ENCODE data around the gene EXOC4.

DNA sequence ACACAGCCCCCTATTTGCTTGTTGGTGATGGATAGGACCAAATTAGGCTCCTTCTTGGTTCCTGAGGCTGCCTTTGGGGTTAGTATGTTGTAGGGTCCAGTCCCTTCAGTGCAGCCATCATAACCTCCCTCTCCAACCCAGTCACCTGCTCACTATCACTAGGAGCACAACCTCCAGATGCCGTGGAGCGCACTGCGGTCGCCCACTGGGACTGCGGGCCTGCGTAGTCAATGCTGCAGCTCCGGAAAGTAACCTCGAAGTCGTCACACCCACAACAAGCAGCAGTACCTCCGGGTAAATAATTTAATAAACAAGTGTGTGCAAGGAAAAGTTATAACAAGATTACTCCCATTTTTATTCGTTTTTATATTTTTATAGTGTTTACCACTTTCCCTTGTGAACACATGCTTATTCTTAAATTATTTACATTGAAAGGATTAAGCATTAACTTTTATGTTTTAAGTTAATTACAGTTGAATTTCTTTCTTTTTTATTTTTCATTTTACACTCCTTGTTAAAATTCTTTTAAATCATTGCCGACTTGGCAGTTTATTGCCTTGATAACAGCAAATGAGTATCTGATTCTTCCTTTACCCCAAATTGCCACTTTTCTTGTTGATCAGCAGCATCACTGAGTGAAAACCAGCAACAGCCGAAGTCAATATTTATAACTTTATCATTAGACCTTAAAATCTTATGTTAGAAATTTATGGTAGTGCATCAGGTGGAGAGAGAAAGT, 474.8 kb downstream of the EXOC4 start:
- no peak for TF ChIP-seq EZH2 (IDR thresholded peaks at IDR 0.05; ENCODE audit: borderline replicate concordance, low read depth, low read length, severe bottlenecking)
- TF ChIP-seq, protein P1, sequence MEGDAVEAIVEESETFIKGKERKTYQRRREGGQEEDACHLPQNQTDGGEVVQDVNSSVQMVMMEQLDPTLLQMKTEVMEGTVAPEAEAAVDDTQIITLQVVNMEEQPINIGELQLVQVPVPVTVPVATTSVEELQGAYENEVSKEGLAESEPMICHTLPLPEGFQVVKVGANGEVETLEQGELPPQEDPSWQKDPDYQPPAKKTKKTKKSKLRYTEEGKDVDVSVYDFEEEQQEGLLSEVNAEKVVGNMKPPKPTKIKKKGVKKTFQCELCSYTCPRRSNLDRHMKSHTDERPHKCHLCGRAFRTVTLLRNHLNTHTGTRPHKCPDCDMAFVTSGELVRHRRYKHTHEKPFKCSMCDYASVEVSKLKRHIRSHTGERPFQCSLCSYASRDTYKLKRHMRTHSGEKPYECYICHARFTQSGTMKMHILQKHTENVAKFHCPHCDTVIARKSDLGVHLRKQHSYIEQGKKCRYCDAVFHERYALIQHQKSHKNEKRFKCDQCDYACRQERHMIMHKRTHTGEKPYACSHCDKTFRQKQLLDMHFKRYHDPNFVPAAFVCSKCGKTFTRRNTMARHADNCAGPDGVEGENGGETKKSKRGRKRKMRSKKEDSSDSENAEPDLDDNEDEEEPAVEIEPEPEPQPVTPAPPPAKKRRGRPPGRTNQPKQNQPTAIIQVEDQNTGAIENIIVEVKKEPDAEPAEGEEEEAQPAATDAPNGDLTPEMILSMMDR (IDR thresholded peaks at IDR 0.05; ENCODE audit: extremely low read depth in 1 of 2, insufficient read depth in 1 of 2, low read depth in 1 of 2, low read length in 2 of 2) = no peak
- no peak for TF ChIP-seq POLR2A (IDR thresholded peaks at IDR 0.05; ENCODE audit: low read depth, low read length)
- no peak for TF ChIP-seq POLR2AphosphoS5 (IDR thresholded peaks at IDR 0.05; ENCODE audit: insufficient read depth, low read depth, low read length)
- no peak for TF ChIP-seq JUN (IDR thresholded peaks at IDR 0.05; ENCODE audit: borderline replicate concordance, insufficient read depth, insufficient read length, low read depth)
